Measurements from ENCODE around the gene GPR132.
A peak's percentile ranks its signal among the peaks of the same experiment; 100 is the strongest.

Gene GPR132

GRCh38 chr14:105020815-105021655, 44.2 kb downstream of the GPR132 start, which contains the start of gene CDCA4:
CDCA4 (minus strand) TSS chr14:105021083; CDS start chr14:105011929, 9,154 bp downstream.
- peak; percentile 93 for DNase-seq (ENCODE audit: low read depth)

GRCh38 chr14:105019861-105020814, 45.1 kb downstream of the GPR132 start:
- DNase-seq (ENCODE audit: low read depth), result peak; percentile 62

- no peak for DNase-seq (ENCODE audit: low read depth)
These were observed 46.8 kb downstream of the GPR132 start for GRCh38 chr14:105018414-105018813.

DNA sequence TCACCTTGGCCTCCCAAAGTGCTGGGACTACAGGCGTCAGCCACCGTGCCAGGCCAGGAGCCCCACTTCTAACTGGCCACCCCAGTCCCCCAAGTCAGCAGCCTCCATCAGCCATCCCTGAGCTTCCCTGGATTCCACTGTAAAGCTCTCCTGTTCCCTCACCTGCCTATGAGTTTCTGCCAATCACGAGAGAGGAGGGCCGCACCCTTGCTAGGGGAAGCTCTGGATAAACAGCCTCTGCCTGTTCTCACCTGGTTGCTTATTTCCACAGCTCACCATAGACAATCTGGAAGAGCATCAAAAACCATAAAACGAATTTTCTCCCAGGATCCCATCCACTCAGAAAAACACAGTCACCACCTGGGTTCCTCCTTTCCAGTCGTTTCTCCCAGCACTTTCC, 49.3 kb downstream of the GPR132 start:
- DNase-seq (ENCODE audit: low read depth), result no peak

DNA sequence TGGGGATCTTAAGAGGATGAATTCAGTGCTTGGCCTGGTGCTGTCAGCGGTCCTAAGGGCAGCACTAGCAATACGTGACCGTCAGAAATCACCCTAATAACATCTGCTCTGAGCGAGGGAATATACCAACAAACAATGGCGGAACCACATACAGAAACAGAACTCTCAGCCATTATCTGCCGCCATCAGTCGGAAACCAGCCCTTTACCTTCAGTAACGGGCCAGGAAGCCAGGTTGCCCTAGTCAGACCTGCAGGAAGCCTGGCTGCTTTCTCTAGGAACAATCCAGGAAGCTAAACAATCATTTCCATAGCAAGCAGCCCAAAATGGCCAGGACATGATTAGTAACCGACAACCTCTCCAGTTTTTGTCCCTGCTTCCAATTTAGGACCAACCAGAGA, 50.0 kb downstream of the GPR132 start:
- DNase-seq (ENCODE audit: low read depth), result no peak

- DNase-seq (ENCODE audit: low read depth), result no peak
These were observed 50.6 kb downstream of the GPR132 start for GRCh38 chr14:105014631-105015030.

DNA sequence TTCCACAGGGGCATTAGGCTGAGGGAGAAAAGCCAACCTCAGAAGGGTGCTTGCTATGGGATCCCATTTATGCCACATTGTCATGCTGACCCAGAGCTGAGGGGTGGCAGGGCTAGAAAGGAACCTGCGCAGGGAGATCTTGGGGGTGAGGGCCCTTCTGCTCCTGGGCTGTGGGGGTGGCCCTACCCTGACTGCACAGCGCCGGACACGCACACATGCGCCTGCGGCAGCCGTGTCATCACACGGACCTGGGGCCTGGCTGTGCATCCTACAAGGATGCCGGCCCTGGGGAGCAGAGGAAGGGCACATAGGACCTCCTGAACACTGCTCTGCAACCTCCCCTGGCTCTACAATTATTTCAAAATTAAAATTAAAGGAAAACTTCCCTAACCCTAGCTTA, 51.2 kb downstream of the GPR132 start:
- no peak for DNase-seq (ENCODE audit: low read depth)

DNA sequence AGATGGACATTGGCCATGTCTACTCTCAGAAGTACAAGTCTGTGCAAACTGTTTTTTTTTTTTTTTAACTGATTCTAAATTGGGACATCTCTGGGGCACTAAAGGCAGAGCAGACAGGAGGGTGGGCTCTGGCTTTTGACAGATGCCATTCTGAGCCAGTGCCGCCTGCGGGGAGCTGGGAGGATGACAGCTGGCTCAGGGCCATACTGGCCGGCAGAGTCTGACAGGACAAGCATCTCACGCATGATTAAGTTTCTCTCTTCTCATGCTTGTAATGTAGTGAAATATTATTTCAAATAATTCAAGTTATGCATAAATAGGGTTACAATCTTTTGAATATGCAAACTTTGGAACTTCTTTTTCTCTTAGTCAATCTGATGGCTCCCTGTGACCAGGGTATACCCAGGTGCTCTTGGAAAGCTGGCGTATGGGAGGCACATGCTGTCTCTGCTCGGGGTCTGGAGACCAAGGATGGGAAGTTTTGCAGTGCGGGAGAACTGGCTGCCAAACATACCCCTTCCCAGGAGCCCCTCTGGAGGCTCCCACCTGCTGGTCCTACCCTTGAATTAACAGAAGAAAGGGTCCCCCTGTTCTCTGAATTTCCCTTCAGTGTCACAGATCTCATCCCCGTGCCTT, 52.0 kb downstream of the GPR132 start:
- no peak for DNase-seq (ENCODE audit: low read depth)

DNA sequence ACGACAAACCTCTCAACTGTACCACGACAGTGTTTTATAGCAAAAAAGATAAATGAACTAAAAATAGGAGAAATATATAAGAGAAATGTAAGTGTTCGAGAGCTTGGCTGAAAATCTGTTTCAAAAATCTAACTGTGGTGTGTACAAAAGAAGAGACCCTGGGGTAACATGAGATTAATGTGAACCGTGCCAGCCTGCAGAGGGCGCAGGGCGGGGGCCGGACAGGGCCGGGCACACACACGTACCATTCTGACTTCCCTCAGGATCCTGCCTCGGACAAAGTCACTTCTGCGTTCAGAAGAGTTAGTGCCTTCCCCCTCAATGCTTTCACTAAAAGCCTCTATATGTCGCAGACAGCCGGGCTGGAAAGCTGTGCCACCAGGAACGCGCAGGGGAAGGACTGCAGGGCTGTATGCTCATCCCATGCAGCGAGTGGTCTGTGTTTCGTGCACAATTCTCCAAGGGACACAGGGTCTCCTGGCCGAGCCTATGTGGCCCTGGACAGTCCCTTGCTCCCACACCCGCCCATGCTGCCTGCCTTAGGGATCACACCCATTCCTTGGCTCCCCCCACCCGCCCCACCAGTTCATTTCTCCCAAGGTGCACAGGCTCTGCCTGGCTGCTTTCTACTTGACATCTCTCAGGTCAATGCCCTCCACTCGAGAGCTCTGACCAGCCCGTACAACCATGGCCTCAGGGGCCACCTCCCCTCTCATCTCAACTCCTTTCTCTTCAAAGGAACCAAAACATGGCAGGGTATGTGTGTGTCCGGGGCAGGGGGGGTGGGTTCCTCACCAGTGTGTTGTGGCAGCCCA, 52.9 kb downstream of the GPR132 start:
- no peak for DNase-seq (ENCODE audit: low read depth)

DNA sequence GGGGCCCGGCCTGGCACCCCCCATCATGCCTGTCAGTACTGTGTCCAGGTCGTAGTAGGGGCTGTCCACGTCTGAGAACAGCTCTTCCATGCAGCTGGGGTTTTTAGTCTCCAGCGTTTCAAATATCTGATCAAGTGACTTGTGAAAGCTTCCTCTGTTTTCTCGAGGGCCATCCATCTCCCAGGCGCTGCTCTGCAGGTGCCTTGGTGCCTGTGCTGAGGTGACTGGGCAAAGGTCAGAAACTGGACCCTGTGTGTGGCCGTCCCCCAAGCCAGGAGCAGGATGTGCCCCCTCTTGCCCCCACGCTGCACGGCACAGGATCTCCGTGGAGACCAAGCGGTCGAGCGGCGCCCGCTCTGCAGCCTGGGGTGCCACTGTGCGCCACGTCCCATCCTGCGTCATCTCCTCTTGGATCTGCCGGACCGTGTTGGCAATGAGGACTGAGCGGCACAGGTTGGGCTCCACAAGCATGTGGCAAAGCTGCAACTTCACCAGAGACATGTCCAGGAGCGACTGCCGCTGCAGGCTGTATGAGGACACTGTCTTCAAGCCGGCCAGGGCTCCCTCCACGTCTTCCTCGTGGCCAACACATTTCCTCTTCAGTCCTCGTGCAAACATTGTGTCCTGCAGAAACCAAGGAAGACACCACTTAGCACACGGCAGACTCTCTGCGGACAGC, 53.8 kb downstream of the GPR132 start:
- no peak for DNase-seq (ENCODE audit: low read depth)

- DNase-seq (ENCODE audit: low read depth), result no peak
These were observed 54.3 kb downstream of the GPR132 start for GRCh38 chr14:105010891-105011291.

- DNase-seq (ENCODE audit: low read depth), result no peak
These were observed 55.1 kb downstream of the GPR132 start for GRCh38 chr14:105010106-105010505.

- no peak for DNase-seq (ENCODE audit: low read depth)
These were observed 57.5 kb downstream of the GPR132 start for GRCh38 chr14:105007593-105008264.

GRCh38 chr14:105006831-105007592, 58.2 kb downstream of the GPR132 start:
- DNase-seq (ENCODE audit: low read depth), result no peak

- DNase-seq (ENCODE audit: low read depth), result no peak
These were observed 59.0 kb downstream of the GPR132 start for GRCh38 chr14:105005929-105006830.

- no peak for DNase-seq (ENCODE audit: low read depth)
These were observed 59.8 kb downstream of the GPR132 start for GRCh38 chr14:105005329-105005928.
